K562 (cell line): ENCODE data around the gene CDR2L. TPM values are rescaled to one million over a fixed set of nuclear protein-coding genes. Genes with fewer than 3 reads are reported as not detected.

Source experiments
- ATAC-seq: fragments of 200-7000 bp; cut with Tn5 transposase; 3 replicates; pipeline ENCODE4 v1.9.1; 2020; ENCODE audit warnings: moderate library complexity
- BruUV-seq: library from RNA; stranded (reverse); fragments of 400-500 nt; replicated peaks from 2 replicates; lab custom pipeline; 2021; lab: Mats Ljungman, UMichigan
- CTCF ChIA-PET: fragments of 300-600 bp; formaldehyde crosslinking; extraction: SDS; loops from one replicate; lab custom pipeline; 2021; ENCODE audit warnings: low intra/inter-chr PET ratio; lab: Yijun Ruan, JAX
- POLR2A ChIA-PET: fragments of 300-600, 350-650 bp; sonication (Branson Sonifier 250); formaldehyde crosslinking; extraction: SDS; loops from one replicate; lab custom pipeline; 2021; ENCODE audit warnings: antibody characterized with exemption, inconsistent platforms; lab: Yijun Ruan, JAX
- DNase-seq, 4 experiments: peaks; one replicate each; pipeline versions ENCODE4 v3.0.0 to v3.0.0-alpha.2; 2011 to 2018; ENCODE audit warnings: low spot score in 3 of 4, mixed read lengths in 3 of 4; ENCODE audit errors: extremely low read depth in 1 of 4
- FAIRE-seq: peaks from 2 replicates; lab custom pipeline; 2011; peaks lifted over from hg19 to GRCh38; lab: Jason Lieb, UNC
- H2AFZ ChIP-seq: 2 replicates; pipeline ENCODE4 v1.6.0; 2011; ENCODE audit warnings: low read depth, low read length, control low read depth, inconsistent platforms
- H3K27ac ChIP-seq: fragments of 200-600 bp; 3 replicates; pipeline ENCODE4 v1.8.0; 2011; ENCODE audit warnings: low read depth, mild to moderate bottlenecking, control low read depth, inconsistent platforms, low read length, moderate library complexity, mixed read lengths; ENCODE audit errors: extremely low read depth
- H3K27me3 ChIP-seq, 2 experiments: fragments of 300-600 bp in 1 of 2; 2 replicates in 1 of 2; 3 replicates in 1 of 2; pipeline versions ENCODE4 v1.6.0 to v1.8.0; 2011; ENCODE audit warnings: inconsistent platforms in 2 of 2, low read length in 2 of 2, mild to moderate bottlenecking in 1 of 2, mixed read lengths in 1 of 2, moderate library complexity in 1 of 2; ENCODE audit not compliant: control insufficient read depth in 2 of 2, insufficient read depth in 2 of 2
- H3K36me3 ChIP-seq: fragments of 300-600 bp; 3 replicates; pipeline ENCODE4 v1.8.0; 2011; ENCODE audit warnings: mild to moderate bottlenecking, low read length, inconsistent platforms; ENCODE audit not compliant: control insufficient read depth, insufficient read depth
- H3K4me1 ChIP-seq, 2 experiments: fragments of 200-600 bp in 1 of 2; replicated peaks in 1 of 2; 2 replicates in 1 of 2; 3 replicates in 1 of 2; pipeline versions ENCODE4 v1.5.1 to v1.8.0; 2011; ENCODE audit warnings: inconsistent platforms in 2 of 2, low read length in 2 of 2, mild to moderate bottlenecking in 1 of 2, mixed read lengths in 1 of 2, moderate library complexity in 1 of 2; ENCODE audit not compliant: control insufficient read depth in 2 of 2, insufficient read depth in 2 of 2
- H3K4me2 ChIP-seq: 2 replicates; pipeline ENCODE4 v1.6.1; 2011; ENCODE audit warnings: low read length, control low read depth, inconsistent platforms, mixed read lengths; ENCODE audit not compliant: insufficient read depth
- H3K4me3 ChIP-seq: fragments of 200-600 bp; sonication (generic), shearing (Covaris generic); 2 replicates; pipeline ENCODE4 v1.5.1; 2016; ENCODE audit warnings: control low read depth, inconsistent platforms
- H3K79me2 ChIP-seq: fragments of 200-600 bp; 3 replicates; pipeline ENCODE4 v1.8.0; 2011; ENCODE audit warnings: low read length, inconsistent platforms; ENCODE audit not compliant: control insufficient read depth, insufficient read depth
- H3K9ac ChIP-seq, 2 experiments: 2 replicates each; pipeline versions ENCODE4 v1.6.0 to v1.6.1; 2011; ENCODE audit warnings: low read depth in 2 of 2, low read length in 2 of 2, control low read depth in 1 of 2, inconsistent platforms in 1 of 2, mild to moderate bottlenecking in 1 of 2, mixed read lengths in 1 of 2; ENCODE audit not compliant: insufficient read depth in 1 of 2
- H3K9me1 ChIP-seq: one replicate; pipeline ENCODE4 v1.6.0; 2011; ENCODE audit warnings: inconsistent platforms, mild to moderate bottlenecking, low read length, moderate library complexity; ENCODE audit not compliant: control insufficient read depth, insufficient read depth
- H3K9me3 ChIP-seq: replicated peaks from 2 replicates; pipeline ENCODE4 v1.5.1; 2011; ENCODE audit warnings: low read depth, low read length, inconsistent platforms; ENCODE audit not compliant: control insufficient read depth, insufficient read depth
- H4K20me1 ChIP-seq: replicated peaks from 2 replicates; pipeline ENCODE4 v1.6.1; 2011; ENCODE audit warnings: low read length, inconsistent platforms, mixed read lengths; ENCODE audit not compliant: control insufficient read depth, insufficient read depth
- BRD9 ChIP-seq: fragments of 450-650 bp; IDR thresholded peaks from 2 replicates; pipeline ENCODE4 v1.6.1; 2018; ENCODE audit warnings: low read depth; ENCODE audit not compliant: partially characterized antibody
- CBX8 ChIP-seq: fragments of 200-600 bp; sonication (generic); IDR thresholded peaks from 2 replicates; pipeline ENCODE4 v1.6.1; 2012; ENCODE audit warnings: borderline replicate concordance, mixed run types, low read depth, mild to moderate bottlenecking, moderate library complexity, mixed read lengths, low read length, control low read depth, inconsistent platforms; ENCODE audit not compliant: poor library complexity, severe bottlenecking; ENCODE audit errors: extremely low read depth
- CREM ChIP-seq: IDR thresholded peaks from 2 replicates; pipeline ENCODE4 v1.6.1; 2014; ENCODE audit warnings: antibody characterized with exemption, low read depth
- DPF2 ChIP-seq: fragments of 450-650 bp; IDR thresholded peaks from 2 replicates; pipeline ENCODE4 v1.6.1; 2016
- ERF ChIP-seq: fragments of 450-650 bp; formaldehyde crosslinking; IDR thresholded peaks from 2 replicates; pipeline ENCODE4 v1.4.0; 2020; ENCODE audit warnings: mild to moderate bottlenecking, mixed read lengths
- FOXJ3 ChIP-seq: sonication (generic); formaldehyde crosslinking; IDR thresholded peaks from 2 replicates; pipeline ENCODE4 v1.4.0; 2020; ENCODE audit warnings: mild to moderate bottlenecking, missing genetic modification reagents
- GTF3C2 ChIP-seq: IDR thresholded peaks from 3 replicates; pipeline ENCODE4 v1.6.1; 2011; ENCODE audit warnings: borderline replicate concordance, mild to moderate bottlenecking, moderate library complexity; ENCODE audit not compliant: insufficient read length; ENCODE audit errors: extremely low read depth
- HMBOX1 ChIP-seq: sonication (generic); IDR thresholded peaks from 2 replicates; pipeline ENCODE4 v1.6.1; 2016
- HMG20A ChIP-seq: fragments of 450-650 bp; formaldehyde crosslinking; conservative IDR thresholded peaks from 2 replicates; pipeline ENCODE4 v1.4.0; 2020; ENCODE audit warnings: mild to moderate bottlenecking, mixed read lengths
- MTA2 ChIP-seq: fragments of 450-650 bp; IDR thresholded peaks from 2 replicates; pipeline ENCODE4 v1.6.1; 2016; ENCODE audit warnings: low read depth
- RAD51 ChIP-seq: fragments of 450-650 bp; IDR thresholded peaks from 2 replicates; pipeline ENCODE4 v1.7.1; 2016; ENCODE audit warnings: low read depth, mild to moderate bottlenecking, borderline replicate concordance
- TAF15 ChIP-seq: fragments of 200-400 bp; formaldehyde crosslinking; IDR thresholded peaks from 2 replicates; pipeline ENCODE4 v1.6.1; 2017; ENCODE audit warnings: mild to moderate bottlenecking, low read depth, low read length, moderate library complexity
- TEAD4 ChIP-seq, 2 experiments: sonication (generic) in 1 of 2; formaldehyde crosslinking in 1 of 2; IDR thresholded peaks; 2 replicates each; pipeline versions ENCODE4 v1.6.1 to v1.8.0; 2012 to 2022; ENCODE audit warnings: borderline replicate concordance in 1 of 2, inconsistent platforms in 1 of 2, low read length in 1 of 2, mild to moderate bottlenecking in 1 of 2, missing genetic modification reagents in 1 of 2
- TOE1 ChIP-seq, 2 experiments: fragments of 450-650 bp in 1 of 2; sonication (generic) in 1 of 2; formaldehyde crosslinking in 1 of 2; IDR thresholded peaks; 2 replicates each; pipeline versions ENCODE4 v1.7.1 to v1.8.0; 2016 to 2022; ENCODE audit warnings: borderline replicate concordance in 2 of 2, mild to moderate bottlenecking in 2 of 2, antibody characterized with exemption in 1 of 2, inconsistent platforms in 1 of 2, low read depth in 1 of 2, missing genetic modification reagents in 1 of 2, moderate library complexity in 1 of 2
- XRCC3 ChIP-seq: fragments of 450-650 bp; IDR thresholded peaks from 2 replicates; pipeline ENCODE4 v1.6.1; 2017; ENCODE audit warnings: mild to moderate bottlenecking, moderate library complexity
- ZNF41 ChIP-seq: fragments of 250-450 bp; sonication (Bioruptor Pico); conservative IDR thresholded peaks from 2 replicates; pipeline ENCODE4 v1.4.0; 2020; ENCODE audit warnings: mild to moderate bottlenecking
- ZNF444 ChIP-seq: fragments of 250-450 bp; sonication (Bioruptor Pico); IDR thresholded peaks from 2 replicates; pipeline ENCODE4 v1.4.0; 2020; ENCODE audit warnings: mild to moderate bottlenecking, moderate library complexity
- ZNF551 ChIP-seq: fragments of 250-450 bp; sonication (Bioruptor Pico); IDR thresholded peaks from 2 replicates; pipeline ENCODE4 v1.5.0; 2021; ENCODE audit warnings: mild to moderate bottlenecking, moderate library complexity
- in situ Hi-C: fragments of 300-500 bp; cut with MboI; formaldehyde crosslinking; loops from 4 replicates; pipeline ENCODE4 v1.15.0; 2018; ENCODE audit warnings: inconsistent platforms, mixed read lengths
- intact Hi-C: fragments of 100-400 bp; cut with micrococcal nuclease; formaldehyde crosslinking; loops from 2 replicates; pipeline ENCODE4 v1.14.2; 2022
- polyA plus RNA-seq, 8 experiments: library from polyadenylated mRNA; depleted of rRNA in 4 of 8; stranded (reverse) in 5 of 8; unstranded in 3 of 8; fragments of >200 nt; fragmentation: Nextera tagmentation in 2 of 8; fragmentation: Illumina TruSeq in 1 of 8; extraction: Ambion mirVana in 2 of 8; extraction: Trizol in 1 of 8; gene quantifications; 2 replicates each; pipeline versions ENCODE4 v1.2.1 to v1.2.3, GENCODE V29; 2011 to 2014; ENCODE audit warnings: inconsistent platforms in 1 of 8, missing spikeins in 1 of 8
- total RNA-seq, 7 experiments: library from RNA; depleted of rRNA in 6 of 7; stranded (reverse); fragments of >200 nt in 6 of 7; fragmentation: Illumina TruSeq in 2 of 7; extraction: Trizol in 2 of 7; gene quantifications; 2 replicates each; pipeline versions ENCODE4 v1.2.1 to v1.2.3, GENCODE V29; 2011 to 2021; ENCODE audit warnings: low replicate concordance in 1 of 7

CDR2L gene
- total and polyA plus RNA-seq, 9 of the 15 experiments (the other 6 are each of a cell fraction or from before 2014, with no cell fraction given): 2.7 to 16.0 (median 7.3) TPM

GRCh38 chr17:75049706-75050105 lies 62.3 kb downstream of the CDR2L start:
- Histone ChIP-seq H2AFZ (no peak overlapping the region), H3K4me3 (no peak overlapping the region), H3K9me3 (no peaks in the 10 kb centered on the region), H3K36me3 (peaks cover 42% of the 10 kb centered on the region), H3K4me2 (no peak overlapping the region), H3K4me1 (peaks cover 9 to 15% of the 10 kb centered on the region in 2 experiments), H3K9me1 (no peaks in the 10 kb centered on the region), H4K20me1 (no peaks in the 10 kb centered on the region; the same call in 1 of the 2 replicates), H3K27me3 (no peaks in the 10 kb centered on the region), H3K27ac (no peak overlapping the region), H3K79me2 (peaks cover 45% of the 10 kb centered on the region), H3K9ac (no peak overlapping the region)
- intact Hi-C loops: loop anchor here (5.0 kb wide), 1 partner anchor 63 kb away; no protein-coding TSS in a partner anchor
- DNase-seq (no peak), ATAC-seq (no peak), FAIRE-seq (no peak)
- in situ Hi-C loops: no loop called here
- no TSS peak for BruUV-seq
- POLR2A ChIA-PET: interaction anchor here (2.3 kb wide), 1 partner anchor 9 kb away, joined by 14 read pairs; no protein-coding TSS in a partner anchor
- CTCF ChIA-PET: no interaction called here
- TF ChIP-seq CREM (no peak), XRCC3 (no peak), ZNF444 (CRISPR knock-in tag) (no peak), GTF3C2 (no peak), FOXJ3 (CRISPR knock-in tag) (no peak), RAD51 (no peak), BRD9 (no peak), ERF (no peak), HMG20A (CRISPR knock-in tag) (no peak), CBX8 (no peak), ZNF41 (no peak), HMBOX1 (no peak), ZNF551 (CRISPR knock-in tag) (no peak), TAF15 (no peak), DPF2 (no peak), MTA2 (no peak), TEAD4 (IDR thresholded peaks at IDR 0.05; ENCODE audit: low read length) (no peak), TEAD4 (CRISPR knock-in tag; IDR thresholded peaks at IDR 0.05; ENCODE audit: borderline replicate concordance) (no peak), TOE1 (IDR thresholded peaks at IDR 0.05; ENCODE audit: borderline replicate concordance) (no peak), TOE1 (CRISPR knock-in tag; IDR thresholded peaks at IDR 0.05; ENCODE audit: borderline replicate concordance, low read depth) (no peak)
